Measurements from ENCODE around the gene C12orf56.

- TF ChIP-seq ZNF274 (IDR thresholded peaks at IDR 0.05; ENCODE audit: low read depth, low read length) (no peak), YY1 (IDR thresholded peaks at IDR 0.05; ENCODE audit: insufficient read depth, insufficient read length) (no peak)
Observed at GRCh38 chr12:64385468-64385867, 5.1 kb downstream of the C12orf56 start.
